ENCODE results near the gene FCER2.

DNA sequence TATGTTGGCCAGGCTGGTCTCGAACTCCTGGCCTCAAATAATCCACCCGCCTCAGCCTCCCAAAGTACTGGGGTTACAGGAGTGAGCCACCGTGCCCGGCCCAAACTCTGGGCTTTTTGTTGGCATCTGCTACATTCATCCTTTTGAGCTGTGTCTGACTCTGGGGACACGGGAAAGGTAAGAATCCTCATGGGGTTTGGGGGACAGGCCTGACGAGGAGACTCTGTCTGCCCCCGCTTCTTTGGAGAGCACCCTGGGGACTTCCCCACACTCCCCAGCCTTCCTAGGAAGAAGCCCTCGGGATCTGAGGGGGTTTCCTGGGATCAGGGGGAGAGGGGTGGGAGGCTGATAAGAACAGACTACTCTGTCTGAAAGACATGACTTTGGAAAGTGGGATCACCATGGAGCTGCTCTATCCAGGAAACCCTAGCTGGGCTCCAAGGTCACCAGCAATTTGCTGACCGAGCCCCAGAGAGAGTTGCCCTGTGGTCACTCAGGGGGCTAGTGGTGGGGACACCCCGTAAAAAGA lies 8.1 kb upstream of the FCER2 start:
- TF ChIP-seq CTCF (IDR thresholded peaks at IDR 0.05) (no peak), EP300 (IDR thresholded peaks at IDR 0.05) (no peak), KDM1A (IDR thresholded peaks at IDR 0.05; ENCODE audit: low read depth) (no peak), RFX5 (IDR thresholded peaks at IDR 0.05) (no peak), NFE2L2 (conservative IDR thresholded peaks at IDR 0.05; ENCODE audit: low read length) (no peak), HOXB5 (CRISPR knock-in tag; IDR thresholded peaks at IDR 0.05) (no peak)
- TF ChIP-seq, protein P1, sequence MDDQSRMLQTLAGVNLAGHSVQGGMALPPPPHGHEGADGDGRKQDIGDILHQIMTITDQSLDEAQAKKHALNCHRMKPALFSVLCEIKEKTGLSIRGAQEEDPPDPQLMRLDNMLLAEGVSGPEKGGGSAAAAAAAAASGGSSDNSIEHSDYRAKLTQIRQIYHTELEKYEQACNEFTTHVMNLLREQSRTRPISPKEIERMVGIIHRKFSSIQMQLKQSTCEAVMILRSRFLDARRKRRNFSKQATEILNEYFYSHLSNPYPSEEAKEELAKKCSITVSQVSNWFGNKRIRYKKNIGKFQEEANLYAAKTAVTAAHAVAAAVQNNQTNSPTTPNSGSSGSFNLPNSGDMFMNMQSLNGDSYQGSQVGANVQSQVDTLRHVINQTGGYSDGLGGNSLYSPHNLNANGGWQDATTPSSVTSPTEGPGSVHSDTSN (IDR thresholded peaks at IDR 0.05), result no peak
- TF ChIP-seq, protein P2, sequence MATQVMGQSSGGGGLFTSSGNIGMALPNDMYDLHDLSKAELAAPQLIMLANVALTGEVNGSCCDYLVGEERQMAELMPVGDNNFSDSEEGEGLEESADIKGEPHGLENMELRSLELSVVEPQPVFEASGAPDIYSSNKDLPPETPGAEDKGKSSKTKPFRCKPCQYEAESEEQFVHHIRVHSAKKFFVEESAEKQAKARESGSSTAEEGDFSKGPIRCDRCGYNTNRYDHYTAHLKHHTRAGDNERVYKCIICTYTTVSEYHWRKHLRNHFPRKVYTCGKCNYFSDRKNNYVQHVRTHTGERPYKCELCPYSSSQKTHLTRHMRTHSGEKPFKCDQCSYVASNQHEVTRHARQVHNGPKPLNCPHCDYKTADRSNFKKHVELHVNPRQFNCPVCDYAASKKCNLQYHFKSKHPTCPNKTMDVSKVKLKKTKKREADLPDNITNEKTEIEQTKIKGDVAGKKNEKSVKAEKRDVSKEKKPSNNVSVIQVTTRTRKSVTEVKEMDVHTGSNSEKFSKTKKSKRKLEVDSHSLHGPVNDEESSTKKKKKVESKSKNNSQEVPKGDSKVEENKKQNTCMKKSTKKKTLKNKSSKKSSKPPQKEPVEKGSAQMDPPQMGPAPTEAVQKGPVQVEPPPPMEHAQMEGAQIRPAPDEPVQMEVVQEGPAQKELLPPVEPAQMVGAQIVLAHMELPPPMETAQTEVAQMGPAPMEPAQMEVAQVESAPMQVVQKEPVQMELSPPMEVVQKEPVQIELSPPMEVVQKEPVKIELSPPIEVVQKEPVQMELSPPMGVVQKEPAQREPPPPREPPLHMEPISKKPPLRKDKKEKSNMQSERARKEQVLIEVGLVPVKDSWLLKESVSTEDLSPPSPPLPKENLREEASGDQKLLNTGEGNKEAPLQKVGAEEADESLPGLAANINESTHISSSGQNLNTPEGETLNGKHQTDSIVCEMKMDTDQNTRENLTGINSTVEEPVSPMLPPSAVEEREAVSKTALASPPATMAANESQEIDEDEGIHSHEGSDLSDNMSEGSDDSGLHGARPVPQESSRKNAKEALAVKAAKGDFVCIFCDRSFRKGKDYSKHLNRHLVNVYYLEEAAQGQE (IDR thresholded peaks at IDR 0.05), result no peak
- TF ChIP-seq, protein P3, sequence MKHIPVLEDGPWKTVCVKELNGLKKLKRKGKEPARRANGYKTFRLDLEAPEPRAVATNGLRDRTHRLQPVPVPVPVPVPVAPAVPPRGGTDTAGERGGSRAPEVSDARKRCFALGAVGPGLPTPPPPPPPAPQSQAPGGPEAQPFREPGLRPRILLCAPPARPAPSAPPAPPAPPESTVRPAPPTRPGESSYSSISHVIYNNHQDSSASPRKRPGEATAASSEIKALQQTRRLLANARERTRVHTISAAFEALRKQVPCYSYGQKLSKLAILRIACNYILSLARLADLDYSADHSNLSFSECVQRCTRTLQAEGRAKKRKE (CRISPR knock-in tag; IDR thresholded peaks at IDR 0.05; ENCODE audit: low read depth), result no peak
- TF ChIP-seq, protein P4, sequence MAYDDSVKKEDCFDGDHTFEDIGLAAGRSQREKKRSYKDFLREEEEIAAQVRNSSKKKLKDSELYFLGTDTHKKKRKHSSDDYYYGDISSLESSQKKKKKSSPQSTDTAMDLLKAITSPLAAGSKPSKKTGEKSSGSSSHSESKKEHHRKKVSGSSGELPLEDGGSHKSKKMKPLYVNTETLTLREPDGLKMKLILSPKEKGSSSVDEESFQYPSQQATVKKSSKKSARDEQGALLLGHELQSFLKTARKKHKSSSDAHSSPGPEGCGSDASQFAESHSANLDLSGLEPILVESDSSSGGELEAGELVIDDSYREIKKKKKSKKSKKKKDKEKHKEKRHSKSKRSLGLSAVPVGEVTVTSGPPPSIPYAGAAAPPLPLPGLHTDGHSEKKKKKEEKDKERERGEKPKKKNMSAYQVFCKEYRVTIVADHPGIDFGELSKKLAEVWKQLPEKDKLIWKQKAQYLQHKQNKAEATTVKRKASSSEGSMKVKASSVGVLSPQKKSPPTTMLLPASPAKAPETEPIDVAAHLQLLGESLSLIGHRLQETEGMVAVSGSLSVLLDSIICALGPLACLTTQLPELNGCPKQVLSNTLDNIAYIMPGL (CRISPR knock-in tag; IDR thresholded peaks at IDR 0.05; ENCODE audit: borderline replicate concordance), result no peak
- TF ChIP-seq, protein P5, sequence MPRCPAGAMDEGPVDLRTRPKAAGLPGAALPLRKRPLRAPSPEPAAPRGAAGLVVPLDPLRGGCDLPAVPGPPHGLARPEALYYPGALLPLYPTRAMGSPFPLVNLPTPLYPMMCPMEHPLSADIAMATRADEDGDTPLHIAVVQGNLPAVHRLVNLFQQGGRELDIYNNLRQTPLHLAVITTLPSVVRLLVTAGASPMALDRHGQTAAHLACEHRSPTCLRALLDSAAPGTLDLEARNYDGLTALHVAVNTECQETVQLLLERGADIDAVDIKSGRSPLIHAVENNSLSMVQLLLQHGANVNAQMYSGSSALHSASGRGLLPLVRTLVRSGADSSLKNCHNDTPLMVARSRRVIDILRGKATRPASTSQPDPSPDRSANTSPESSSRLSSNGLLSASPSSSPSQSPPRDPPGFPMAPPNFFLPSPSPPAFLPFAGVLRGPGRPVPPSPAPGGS (IDR thresholded peaks at IDR 0.05), result no peak
